GM19023 (cell line): Measurements from ENCODE around the gene CSMD2.

Source experiments
- ATAC-seq: cut with Tn5 transposase; IDR thresholded peaks from one replicate; pipeline ENCODE4 v1.9.1; 2021; ENCODE audit warnings: mild to moderate bottlenecking, moderate library complexity; ENCODE audit not compliant: unreplicated experiment

The CSMD2 gene

GRCh38 chr1:33470495-33471012 is 694.5 kb downstream of the CSMD2 start:
- ATAC-seq: no peak

- ATAC-seq: no peak
These were observed 695.3 kb downstream of the CSMD2 start for GRCh38 chr1:33469691-33470090.

DNA sequence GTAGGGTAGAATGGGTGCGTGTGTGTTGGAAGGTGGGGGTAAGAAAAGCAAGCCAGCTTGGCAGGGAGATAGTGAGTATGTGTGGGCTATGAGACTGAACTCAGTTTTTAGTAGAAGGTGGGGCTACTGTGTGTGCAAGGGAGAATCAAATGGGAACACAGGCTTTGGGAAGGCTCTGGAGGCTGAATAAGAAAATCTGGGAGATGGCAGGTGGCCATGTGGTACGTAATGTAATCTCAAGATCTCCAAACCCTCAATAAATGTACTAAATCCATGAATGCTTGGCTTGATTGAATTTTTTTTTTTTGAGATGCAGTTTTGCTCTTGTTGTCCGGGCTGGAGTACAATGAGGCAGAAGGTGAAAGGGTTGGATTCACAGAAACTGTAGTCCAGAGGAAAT is 696.1 kb downstream of the CSMD2 start:
- no peak for ATAC-seq

DNA sequence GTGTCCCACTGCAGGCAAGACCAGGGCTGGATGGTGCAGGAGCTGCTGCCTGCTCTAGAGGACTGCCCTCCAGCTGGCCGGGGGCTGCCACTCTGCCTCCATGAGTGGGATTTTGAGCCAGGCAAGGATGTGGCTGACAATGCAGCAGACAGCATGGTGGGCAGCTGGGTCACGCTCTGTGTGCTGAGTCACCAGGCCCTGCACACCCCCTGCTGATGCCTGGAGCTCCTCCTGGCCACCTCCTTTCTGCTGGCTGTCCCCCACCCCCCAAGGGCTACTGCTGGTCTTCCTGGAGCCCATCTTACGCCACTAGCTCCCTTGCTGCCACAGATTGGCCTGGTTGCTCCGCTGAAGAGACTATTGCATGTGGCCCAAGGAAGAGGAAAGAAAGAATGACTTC is 696.5 kb downstream of the CSMD2 start:
- no peak for ATAC-seq

DNA sequence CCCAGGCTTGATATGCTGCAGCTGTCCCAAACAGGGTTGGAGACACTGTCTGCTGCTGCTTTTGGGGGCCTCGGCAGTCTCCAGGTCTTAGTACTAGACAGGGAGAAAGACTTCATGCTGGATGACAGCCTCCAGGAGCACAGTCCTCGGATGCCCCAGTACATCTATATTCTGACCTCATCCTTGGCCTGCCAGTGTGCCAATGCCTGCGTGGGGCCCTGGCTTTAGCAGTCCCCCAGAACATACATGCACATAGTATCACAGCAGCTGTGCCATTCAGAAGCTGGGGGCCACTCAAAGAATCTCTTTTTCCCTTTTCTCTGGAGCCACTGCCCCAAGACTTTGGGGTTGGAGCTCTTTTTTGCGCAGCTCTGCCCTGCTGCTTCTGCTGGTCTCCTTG is 697.0 kb downstream of the CSMD2 start:
- no peak for ATAC-seq

GRCh38 chr1:33466159-33466558 is 698.9 kb downstream of the CSMD2 start:
- no peak for ATAC-seq

GRCh38 chr1:33465316-33465715 is 699.7 kb downstream of the CSMD2 start:
- no peak for ATAC-seq

GRCh38 chr1:33464552-33464951 is 700.5 kb downstream of the CSMD2 start:
- ATAC-seq: no peak
